Suppressor macrophage treated with lipopolysaccharide for 4 hours (primary cell): ENCODE data around the gene TXNDC17.
A peak's percentile ranks its signal among the peaks of the same experiment; 100 is the strongest.
"Not testable (repeated sequence)": the region's sequence is repeated elsewhere in the genome, so short reads cannot be mapped to it uniquely, and the experiment has no call there.

Experiments used
- DNase-seq: peaks from one replicate; pipeline ENCODE4 v3.0.0-alpha.2; 2020

The TXNDC17 gene

GRCh38 chr17:6638046-6638908, 2.6 kb upstream of the TXNDC17 start:
- no peak for DNase-seq

- DNase-seq = no peak
These were observed 1.8 kb upstream of the TXNDC17 start for GRCh38 chr17:6639014-6639585.

- DNase-seq = peak; percentile 49
These were observed 999 bp upstream of the TXNDC17 start for GRCh38 chr17:6639586-6640535.

GRCh38 chr17:6641247-6641863, 495 bp downstream of the TXNDC17 start:
- DNase-seq = peak; percentile 36

GRCh38 chr17:6642592-6642991, 1.7 kb downstream of the TXNDC17 start:
- DNase-seq = no peak

- DNase-seq = no peak
These were observed 2.7 kb downstream of the TXNDC17 start for GRCh38 chr17:6643451-6644125.

GRCh38 chr17:6648181-6648580, 7.3 kb downstream of the TXNDC17 start:
- DNase-seq = peak; percentile 21

- DNase-seq = peak; percentile 97
These were observed 10.6 kb downstream of the TXNDC17 start, which contains the start of the genes C17orf100 and MED31 for GRCh38 chr17:6651354-6651918. Gene C17orf100, plus strand, starts transcription at chr17:6651762. Its CDS starts 152 bp downstream, at chr17:6651914. Gene MED31, minus strand, starts transcription at chr17:6651605. Its CDS starts 77 bp downstream, at chr17:6651528.

GRCh38 chr17:6651919-6652452, 11.1 kb downstream of the TXNDC17 start:
- peak; percentile 21 for DNase-seq

- no peak for DNase-seq
These were observed 14.2 kb downstream of the TXNDC17 start for GRCh38 chr17:6654841-6655731.

GRCh38 chr17:6655732-6656361, 15.0 kb downstream of the TXNDC17 start:
- DNase-seq = not testable (repeated sequence)

GRCh38 chr17:6656797-6657632, 16.2 kb downstream of the TXNDC17 start:
- DNase-seq = not testable (repeated sequence)

GRCh38 chr17:6657633-6658287, 16.9 kb downstream of the TXNDC17 start:
- DNase-seq = no peak

GRCh38 chr17:6658411-6658810, 17.6 kb downstream of the TXNDC17 start:
- not testable (repeated sequence) for DNase-seq

- peak; percentile 14 for DNase-seq
These were observed 19.2 kb downstream of the TXNDC17 start for GRCh38 chr17:6660101-6660500.

- DNase-seq = peak; percentile 71
These were observed 20.1 kb downstream of the TXNDC17 start for GRCh38 chr17:6660805-6661463.

GRCh38 chr17:6661464-6661848, 20.6 kb downstream of the TXNDC17 start:
- no peak for DNase-seq

GRCh38 chr17:6663200-6663599, 22.3 kb downstream of the TXNDC17 start:
- DNase-seq = not testable (repeated sequence)
